CD4-positive, alpha-beta T cell (primary cell): ENCODE data around the gene PXDN. TPM values are rescaled to one million over a fixed set of nuclear protein-coding genes. Genes with fewer than 3 reads are reported as not detected.
A peak's percentile ranks its signal among the peaks of the same experiment; 100 is the strongest.

Experiments
- ATAC-seq: fragments of 200-7000 bp; cut with Tn5 transposase; one replicate; pipeline ENCODE4 v1.10.0; 2022; ENCODE audit warnings: mild to moderate bottlenecking; ENCODE audit not compliant: poor library complexity
- CTCF ChIA-PET: fragments of 350-600 bp; sonication (Branson Sonifier 250); formaldehyde crosslinking; loops from one replicate; lab custom pipeline; 2021; ENCODE audit warnings: antibody characterized with exemption, inconsistent platforms; lab: Charles Lee
- POLR2A ChIA-PET: fragments of 350-600 bp; sonication (Branson Sonifier 250); formaldehyde crosslinking; loops from one replicate; lab custom pipeline; 2021; ENCODE audit warnings: antibody characterized with exemption, inconsistent platforms; lab: Charles Lee
- DNase-seq, 14 experiments: peaks; one replicate each; pipeline ENCODE4 v3.0.0-alpha.2; 2013 to 2020; ENCODE audit warnings: mixed read lengths in 2 of 14
- H3K27ac ChIP-seq, 2 donors: one replicate each; pipeline versions ENCODE4 v1.5.1 to v1.7.0; 2013; ENCODE audit warnings: low read length in 2 of 2, low read depth in 1 of 2, mild to moderate bottlenecking in 1 of 2
- H3K27me3 ChIP-seq, 2 experiments: 1 replicate in 1 of 2; 2 replicates in 1 of 2; pipeline versions ENCODE4 v1.6.1 to v1.7.0; 2013; ENCODE audit warnings: low read length in 2 of 2, control low read depth in 1 of 2, mild to moderate bottlenecking in 1 of 2, moderate library complexity in 1 of 2; ENCODE audit not compliant: insufficient read depth in 2 of 2, control insufficient read depth in 1 of 2
- H3K36me3 ChIP-seq: one replicate; pipeline ENCODE4 v1.6.1; 2013; ENCODE audit warnings: low read length, control low read depth; ENCODE audit not compliant: insufficient read depth
- H3K4me1 ChIP-seq: one replicate; pipeline ENCODE4 v1.6.1; 2013; ENCODE audit warnings: low read length, control low read depth; ENCODE audit not compliant: insufficient read depth
- H3K4me3 ChIP-seq: one replicate; pipeline ENCODE4 v1.5.1; 2013; ENCODE audit warnings: mild to moderate bottlenecking, low read length, moderate library complexity
- H3K9me3 ChIP-seq, 2 experiments: 1 replicate in 1 of 2; 2 replicates in 1 of 2; pipeline versions ENCODE4 v1.6.1 to v1.7.0; 2013; ENCODE audit warnings: low read length in 2 of 2, mild to moderate bottlenecking in 2 of 2, control low read depth in 1 of 2, moderate library complexity in 1 of 2; ENCODE audit not compliant: control insufficient read depth in 1 of 2, insufficient read depth in 1 of 2
- H3K27ac Mint-ChIP-seq: one replicate; pipeline ENCODE4 v1.8.0; 2020; ENCODE audit warnings: mixed read lengths
- H3K27me3 Mint-ChIP-seq: one replicate; pipeline ENCODE4 v1.8.0; 2021; ENCODE audit warnings: mixed read lengths
- H3K36me3 Mint-ChIP-seq: one replicate; pipeline ENCODE4 v1.8.0; 2021; ENCODE audit warnings: low read depth, mixed read lengths
- H3K4me1 Mint-ChIP-seq: one replicate; pipeline ENCODE4 v1.8.0; 2021; ENCODE audit warnings: low read depth, mixed read lengths
- H3K4me3 Mint-ChIP-seq: one replicate; pipeline ENCODE4 v1.8.0; 2020; ENCODE audit warnings: mild to moderate bottlenecking, mixed read lengths
- H3K9me3 Mint-ChIP-seq: one replicate; pipeline ENCODE4 v1.8.0; 2020; ENCODE audit warnings: mixed read lengths
- CTCF ChIP-seq: fragments of 200-600 bp; IDR thresholded peaks from one replicate; pipeline ENCODE4 v1.8.0; 2022; ENCODE audit warnings: antibody characterized with exemption, mild to moderate bottlenecking
- intact Hi-C, 2 experiments: fragments of 100-400 bp; cut with DNase I in 1 of 2; cut with micrococcal nuclease in 1 of 2; formaldehyde crosslinking; loops; one replicate each; pipeline versions ENCODE4 v1.15.1 to v1.9.0; 2023 to 2025; cut with DNase I, micrococcal nuclease
- total RNA-seq, 174 experiments: library from RNA in 2 of 174; stranded (reverse) in 2 of 174; gene quantifications; one replicate each; pipeline ENCODE4 v1.2.3 and lab custom pipeline; 2021 to 2026

PXDN gene
- total RNA-seq, 2 experiments from 2014 or later: 0.47 to 0.84 TPM

GRCh38 chr2:1588051-1588977 lies 156.0 kb downstream of the PXDN start:
- Mint-ChIP-seq H3K4me1 (no peaks in the 10 kb centered on the region), H3K4me3 (no peak overlapping the region), H3K36me3 (no peaks in the 10 kb centered on the region), H3K27ac (no peak overlapping the region), H3K9me3 (no peaks in the 10 kb centered on the region), H3K27me3 (peaks cover 21% of the 10 kb centered on the region)
- Histone ChIP-seq H3K4me1 (no peaks in the 10 kb centered on the region), H3K36me3 (no peaks in the 10 kb centered on the region), H3K9me3 (peaks cover 0 to 30% of the 10 kb centered on the region in 2 experiments), H3K4me3 (no peak overlapping the region), H3K27me3 (peaks cover 0 to 15% of the 10 kb centered on the region in 2 experiments), H3K27ac (no peak overlapping the region)
- no peak for ATAC-seq
- DNase-seq: peak in 2 of 14 experiments; percentile 11 to 12
- ChIA-PET POLR2A (no interaction called here), CTCF (no interaction called here)
- intact Hi-C loops: no loop called here
- no peak for TF ChIP-seq CTCF

DNA sequence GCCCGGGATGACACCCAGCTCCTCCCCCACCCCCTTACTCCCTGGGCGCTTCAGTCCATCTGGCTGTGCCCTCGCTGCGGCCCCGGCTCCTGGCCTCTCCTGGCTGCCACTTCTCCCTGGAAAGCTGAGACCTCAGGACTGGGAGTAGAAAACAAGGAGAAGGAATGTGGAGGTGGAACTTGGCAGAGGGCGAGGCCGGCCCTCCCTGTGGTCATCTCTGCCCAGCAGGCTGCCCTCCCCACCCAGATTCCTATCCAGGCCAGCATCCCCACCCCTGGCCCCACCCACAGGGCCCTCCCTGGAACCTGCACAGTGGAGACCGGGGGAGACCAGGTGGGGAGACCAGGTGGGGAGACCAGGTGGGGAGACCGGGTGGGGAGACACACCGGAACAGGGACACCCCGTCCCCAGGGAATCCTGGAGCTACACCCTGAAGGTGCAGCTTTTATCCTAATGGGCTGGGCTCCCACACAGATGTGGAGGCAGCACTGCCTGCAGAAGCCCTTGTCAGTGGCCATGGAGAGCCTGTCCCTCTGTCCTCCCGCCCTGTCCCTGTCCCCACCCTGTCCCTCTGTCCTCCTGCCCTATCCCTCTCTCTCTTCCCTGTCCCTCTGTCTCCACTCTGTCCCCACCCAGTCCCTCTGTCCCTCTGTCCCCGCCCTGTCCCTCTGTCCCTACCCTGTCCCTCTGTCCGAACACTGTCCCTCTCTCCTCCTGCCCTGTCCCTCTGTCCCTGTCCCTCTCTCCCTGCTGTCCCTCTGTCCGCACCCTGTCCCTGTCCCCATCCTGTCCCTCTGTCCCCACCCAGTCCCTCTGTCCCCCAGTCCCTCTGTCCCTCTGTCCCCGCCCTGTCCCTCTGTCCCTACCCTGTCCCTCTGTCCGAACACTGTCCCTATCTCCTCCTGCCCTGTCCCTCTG lies 157.1 kb downstream of the PXDN start:
- Histone ChIP-seq H3K36me3 (no peaks in the 10 kb centered on the region), H3K27ac (no peak overlapping the region), H3K9me3 (peaks cover 0 to 30% of the 10 kb centered on the region in 2 experiments), H3K4me3 (no peak overlapping the region), H3K27me3 (peaks cover 0 to 15% of the 10 kb centered on the region in 2 experiments), H3K4me1 (no peaks in the 10 kb centered on the region)
- Mint-ChIP-seq H3K27ac (no peak overlapping the region), H3K27me3 (peaks cover 22% of the 10 kb centered on the region), H3K4me1 (no peaks in the 10 kb centered on the region), H3K36me3 (no peaks in the 10 kb centered on the region), H3K4me3 (no peak overlapping the region), H3K9me3 (no peaks in the 10 kb centered on the region)
- TF ChIP-seq CTCF: no peak
- intact Hi-C loops: no loop called here
- ATAC-seq: no peak
- ChIA-PET CTCF (no interaction called here), POLR2A (no interaction called here)
- no peak for DNase-seq

DNA sequence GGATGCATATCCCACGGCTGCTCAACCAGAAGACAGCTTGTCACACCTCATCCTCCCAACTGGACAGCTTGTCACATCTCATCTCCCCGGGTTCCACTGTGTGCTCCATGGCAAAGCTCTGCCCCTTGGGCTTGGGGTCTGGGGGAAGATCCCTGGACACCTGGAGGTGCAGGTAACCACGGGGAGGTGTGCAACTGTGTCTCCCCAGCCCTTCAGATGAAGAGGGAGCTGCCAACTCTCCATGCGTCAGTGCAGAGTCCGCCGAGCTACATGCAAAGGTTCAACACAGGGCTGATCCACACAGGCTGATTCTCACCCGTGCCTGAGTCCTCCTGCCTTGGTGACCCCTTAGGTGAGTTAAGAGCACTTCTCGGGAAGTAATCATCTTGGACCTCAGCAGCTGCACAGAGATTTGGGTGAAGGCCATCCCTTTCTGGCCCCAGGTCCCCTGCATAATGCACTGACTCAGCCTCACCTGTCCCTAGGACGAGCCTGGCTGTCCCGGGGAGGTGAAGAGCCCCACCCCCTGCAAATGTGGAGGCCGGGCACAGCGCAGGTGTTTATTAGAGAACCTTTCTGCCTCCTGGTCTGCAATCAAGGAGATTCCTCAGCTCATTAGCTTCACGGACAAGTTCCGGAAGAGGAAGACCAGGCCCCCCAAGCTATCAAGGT lies 157.9 kb downstream of the PXDN start:
- Mint-ChIP-seq H3K4me1 (no peaks in the 10 kb centered on the region), H3K4me3 (no peak overlapping the region), H3K36me3 (no peaks in the 10 kb centered on the region), H3K27ac (no peak overlapping the region), H3K27me3 (peaks cover 25% of the 10 kb centered on the region), H3K9me3 (no peaks in the 10 kb centered on the region)
- Histone ChIP-seq H3K4me3 (no peak overlapping the region), H3K9me3 (peaks cover 0 to 23% of the 10 kb centered on the region in 2 experiments), H3K36me3 (no peaks in the 10 kb centered on the region), H3K4me1 (no peaks in the 10 kb centered on the region), H3K27me3 (peaks cover 0 to 14% of the 10 kb centered on the region in 2 experiments), H3K27ac (no peak overlapping the region)
- ATAC-seq: no peak
- intact Hi-C loops: no loop called here
- ChIA-PET POLR2A (no interaction called here), CTCF (no interaction called here)
- DNase-seq: no peak
- no peak for TF ChIP-seq CTCF
